ENCODE data around the gene LAS1L.

DNA sequence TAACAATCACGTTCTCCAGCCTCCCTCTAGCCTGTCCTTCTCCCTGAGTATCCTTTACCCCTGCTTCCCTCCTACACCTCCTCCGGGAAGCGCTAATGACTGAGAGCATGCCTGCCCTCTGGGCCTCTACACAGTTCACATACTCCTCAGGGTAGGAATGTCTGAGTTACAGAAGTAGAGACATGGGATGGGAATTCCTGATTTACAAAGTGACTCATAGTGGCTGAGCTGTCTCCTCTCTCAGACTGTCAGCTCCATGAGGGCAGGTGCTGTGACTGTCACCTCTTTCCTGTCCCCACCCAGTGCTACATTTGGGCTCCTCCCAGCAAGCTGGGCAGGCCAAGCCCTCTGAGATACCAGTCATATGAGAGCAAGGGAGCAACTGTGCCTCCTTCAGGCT is 2.6 kb downstream of the LAS1L start:
- TF ChIP-seq, protein P1, sequence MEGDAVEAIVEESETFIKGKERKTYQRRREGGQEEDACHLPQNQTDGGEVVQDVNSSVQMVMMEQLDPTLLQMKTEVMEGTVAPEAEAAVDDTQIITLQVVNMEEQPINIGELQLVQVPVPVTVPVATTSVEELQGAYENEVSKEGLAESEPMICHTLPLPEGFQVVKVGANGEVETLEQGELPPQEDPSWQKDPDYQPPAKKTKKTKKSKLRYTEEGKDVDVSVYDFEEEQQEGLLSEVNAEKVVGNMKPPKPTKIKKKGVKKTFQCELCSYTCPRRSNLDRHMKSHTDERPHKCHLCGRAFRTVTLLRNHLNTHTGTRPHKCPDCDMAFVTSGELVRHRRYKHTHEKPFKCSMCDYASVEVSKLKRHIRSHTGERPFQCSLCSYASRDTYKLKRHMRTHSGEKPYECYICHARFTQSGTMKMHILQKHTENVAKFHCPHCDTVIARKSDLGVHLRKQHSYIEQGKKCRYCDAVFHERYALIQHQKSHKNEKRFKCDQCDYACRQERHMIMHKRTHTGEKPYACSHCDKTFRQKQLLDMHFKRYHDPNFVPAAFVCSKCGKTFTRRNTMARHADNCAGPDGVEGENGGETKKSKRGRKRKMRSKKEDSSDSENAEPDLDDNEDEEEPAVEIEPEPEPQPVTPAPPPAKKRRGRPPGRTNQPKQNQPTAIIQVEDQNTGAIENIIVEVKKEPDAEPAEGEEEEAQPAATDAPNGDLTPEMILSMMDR (IDR thresholded peaks at IDR 0.05): no peak
- TF ChIP-seq EZH2phosphoT487 (IDR thresholded peaks at IDR 0.05) (no peak), EZH2 (IDR thresholded peaks at IDR 0.05) (no peak)

Data from neural progenitor cell (in vitro differentiated cells).